IPS-18a (cell line): ENCODE measurements around the gene SRSF3.
A peak's percentile ranks its signal among the peaks of the same experiment; 100 is the strongest.
"Not testable (repeated sequence)": the region's sequence is repeated elsewhere in the genome, so short reads cannot be mapped to it uniquely, and the experiment has no call there.

ENCODE experiments used
- H3K27ac ChIP-seq: one replicate; pipeline ENCODE4 v1.5.1; 2013; ENCODE audit warnings: low read length
- H3K27me3 ChIP-seq: one replicate; pipeline ENCODE4 v1.6.1; 2013; ENCODE audit warnings: mild to moderate bottlenecking, low read length; ENCODE audit not compliant: control insufficient read depth, insufficient read depth
- H3K36me3 ChIP-seq: one replicate; pipeline ENCODE4 v1.6.1; 2013; ENCODE audit warnings: low read depth, low read length; ENCODE audit not compliant: control insufficient read depth
- H3K4me1 ChIP-seq: one replicate; pipeline ENCODE4 v1.6.1; 2013; ENCODE audit warnings: low read depth, low read length; ENCODE audit not compliant: control insufficient read depth
- H3K4me3 ChIP-seq: one replicate; pipeline ENCODE4 v1.5.1; 2013; ENCODE audit warnings: low read length
- H3K9ac ChIP-seq: one replicate; pipeline ENCODE4 v1.6.1; 2013; ENCODE audit warnings: mild to moderate bottlenecking, low read length, moderate library complexity
- H3K9me3 ChIP-seq: one replicate; pipeline ENCODE4 v1.6.1; 2013; ENCODE audit warnings: low read depth, low read length; ENCODE audit not compliant: control insufficient read depth

The SRSF3 gene

GRCh38 chr6:36608788-36609563 is 14.8 kb downstream of the SRSF3 start:
- Histone ChIP-seq H3K9ac (no peak overlapping the region), H3K4me1 (no peaks in the 10 kb centered on the region), H3K36me3 (peaks cover 50% of the 10 kb centered on the region), H3K27ac (no peak overlapping the region), H3K4me3 (no peak overlapping the region), H3K27me3 (no peaks in the 10 kb centered on the region), H3K9me3 (no peaks in the 10 kb centered on the region)

GRCh38 chr6:36609582-36609981 is 15.4 kb downstream of the SRSF3 start:
- Histone ChIP-seq H3K4me3 (no peak overlapping the region), H3K36me3 (peaks cover 44% of the 10 kb centered on the region), H3K9me3 (no peaks in the 10 kb centered on the region), H3K4me1 (no peaks in the 10 kb centered on the region), H3K27ac (no peak overlapping the region), H3K9ac (no peak overlapping the region), H3K27me3 (no peaks in the 10 kb centered on the region)

GRCh38 chr6:36610041-36610955 is 16.1 kb downstream of the SRSF3 start:
- H3K36me3 ChIP-seq: peaks cover 37% of the 10 kb centered on the region
- H3K4me3 ChIP-seq: no peak overlapping the region
- H3K27ac ChIP-seq: no peak overlapping the region
- no peak overlapping the region for H3K9ac ChIP-seq
- H3K9me3 ChIP-seq: no peaks in the 10 kb centered on the region
- H3K4me1 ChIP-seq: no peaks in the 10 kb centered on the region
- no peaks in the 10 kb centered on the region for H3K27me3 ChIP-seq

- peaks cover 30% of the 10 kb centered on the region for H3K36me3 ChIP-seq
- no peaks in the 10 kb centered on the region for H3K27me3 ChIP-seq
- H3K27ac ChIP-seq: no peak overlapping the region
- no peak overlapping the region for H3K4me3 ChIP-seq
- no peaks in the 10 kb centered on the region for H3K9me3 ChIP-seq
- no peaks in the 10 kb centered on the region for H3K4me1 ChIP-seq
- H3K9ac ChIP-seq: no peak overlapping the region
These were observed 16.8 kb downstream of the SRSF3 start for GRCh38 chr6:36610956-36611336.

- H3K4me3 ChIP-seq, H3K27ac ChIP-seq, H3K9ac ChIP-seq, H3K27me3 ChIP-seq, H3K9me3 ChIP-seq, H3K4me1 ChIP-seq: not testable (repeated sequence)
- H3K36me3 ChIP-seq: peaks cover 26% of the 10 kb centered on the region
These were observed 17.5 kb downstream of the SRSF3 start for GRCh38 chr6:36611679-36612078.

GRCh38 chr6:36612101-36612625 is 18.0 kb downstream of the SRSF3 start:
- Histone ChIP-seq H3K27ac (no peak overlapping the region), H3K4me1 (no peaks in the 10 kb centered on the region), H3K36me3 (peaks cover 23% of the 10 kb centered on the region), H3K9ac (no peak overlapping the region), H3K9me3 (no peaks in the 10 kb centered on the region), H3K27me3 (no peaks in the 10 kb centered on the region), H3K4me3 (no peak overlapping the region)

GRCh38 chr6:36613200-36613995 is 19.2 kb downstream of the SRSF3 start:
- H3K9ac ChIP-seq: no peak overlapping the region
- no peak overlapping the region for H3K27ac ChIP-seq
- no peaks in the 10 kb centered on the region for H3K27me3 ChIP-seq
- no peak overlapping the region for H3K4me3 ChIP-seq
- no peaks in the 10 kb centered on the region for H3K9me3 ChIP-seq
- H3K4me1 ChIP-seq: no peaks in the 10 kb centered on the region
- peaks cover 13% of the 10 kb centered on the region for H3K36me3 ChIP-seq

GRCh38 chr6:36615018-36615761 is 21.0 kb downstream of the SRSF3 start:
- no peaks in the 10 kb centered on the region for H3K27me3 ChIP-seq
- H3K27ac ChIP-seq: peak overlapping the region; percentile 34
- no peak overlapping the region for H3K4me3 ChIP-seq
- H3K9me3 ChIP-seq: no peaks in the 10 kb centered on the region
- no peak overlapping the region for H3K9ac ChIP-seq
- H3K36me3 ChIP-seq: peaks cover 3% of the 10 kb centered on the region
- no peaks in the 10 kb centered on the region for H3K4me1 ChIP-seq

- no peaks in the 10 kb centered on the region for H3K9me3 ChIP-seq
- no peak overlapping the region for H3K27ac ChIP-seq
- H3K4me3 ChIP-seq: no peak overlapping the region
- no peak overlapping the region for H3K9ac ChIP-seq
- H3K36me3 ChIP-seq: peaks cover 3% of the 10 kb centered on the region
- H3K4me1 ChIP-seq: no peaks in the 10 kb centered on the region
- no peaks in the 10 kb centered on the region for H3K27me3 ChIP-seq
These were observed 22.8 kb downstream of the SRSF3 start for GRCh38 chr6:36616893-36617521.
